Measurements from ENCODE around the gene GALT.

Gene GALT

DNA sequence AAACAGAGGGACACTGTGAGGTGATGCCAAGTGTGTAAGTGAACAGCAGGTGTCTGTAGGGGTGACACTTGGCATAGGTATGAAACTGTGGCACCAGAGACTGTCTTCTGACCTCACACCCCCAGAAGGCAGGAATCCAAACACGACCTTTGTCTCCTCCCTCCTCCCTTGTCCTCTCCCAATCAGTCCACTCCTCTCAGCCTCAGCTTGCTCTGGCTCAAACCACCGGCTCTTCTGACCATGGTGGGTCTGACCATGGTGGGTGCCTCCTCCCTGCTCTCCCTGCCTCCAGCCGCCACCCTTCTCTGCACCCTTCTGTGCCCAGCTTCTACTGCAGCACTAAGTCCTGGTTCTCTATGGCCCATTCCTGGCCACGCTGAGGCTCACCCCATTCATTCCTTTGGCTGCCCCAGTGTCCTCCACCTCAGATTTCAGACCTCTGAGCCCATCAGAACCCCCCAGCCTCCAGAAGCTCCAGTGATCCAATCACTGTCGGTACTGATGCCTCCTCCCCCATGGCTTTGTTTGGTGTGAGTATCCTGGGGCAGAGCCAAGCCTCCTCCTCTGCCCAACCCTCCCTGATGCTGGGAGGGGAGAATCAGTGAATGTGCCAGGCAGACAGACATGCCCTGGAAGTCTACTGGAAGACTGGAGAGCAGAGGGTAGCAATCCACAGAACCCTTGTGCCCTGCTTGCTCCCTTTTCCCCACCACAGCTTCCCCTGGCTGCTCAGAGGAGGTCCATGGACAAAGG is 15.9 kb upstream of the GALT start:
- TF ChIP-seq, protein P1, sequence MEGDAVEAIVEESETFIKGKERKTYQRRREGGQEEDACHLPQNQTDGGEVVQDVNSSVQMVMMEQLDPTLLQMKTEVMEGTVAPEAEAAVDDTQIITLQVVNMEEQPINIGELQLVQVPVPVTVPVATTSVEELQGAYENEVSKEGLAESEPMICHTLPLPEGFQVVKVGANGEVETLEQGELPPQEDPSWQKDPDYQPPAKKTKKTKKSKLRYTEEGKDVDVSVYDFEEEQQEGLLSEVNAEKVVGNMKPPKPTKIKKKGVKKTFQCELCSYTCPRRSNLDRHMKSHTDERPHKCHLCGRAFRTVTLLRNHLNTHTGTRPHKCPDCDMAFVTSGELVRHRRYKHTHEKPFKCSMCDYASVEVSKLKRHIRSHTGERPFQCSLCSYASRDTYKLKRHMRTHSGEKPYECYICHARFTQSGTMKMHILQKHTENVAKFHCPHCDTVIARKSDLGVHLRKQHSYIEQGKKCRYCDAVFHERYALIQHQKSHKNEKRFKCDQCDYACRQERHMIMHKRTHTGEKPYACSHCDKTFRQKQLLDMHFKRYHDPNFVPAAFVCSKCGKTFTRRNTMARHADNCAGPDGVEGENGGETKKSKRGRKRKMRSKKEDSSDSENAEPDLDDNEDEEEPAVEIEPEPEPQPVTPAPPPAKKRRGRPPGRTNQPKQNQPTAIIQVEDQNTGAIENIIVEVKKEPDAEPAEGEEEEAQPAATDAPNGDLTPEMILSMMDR (IDR thresholded peaks at IDR 0.05; ENCODE audit: low read depth, low read length) = no peak
- DNase-seq = no peak
- Histone ChIP-seq H3K4me1 (no peaks in the 10 kb centered on the region; the same call in 1 of the 2 replicates), H3K36me3 (peaks cover 7% of the 10 kb centered on the region), H3K9me3 (no peaks in the 10 kb centered on the region), H3K27me3 (peaks cover 45% of the 10 kb centered on the region), H3K4me3 (ENCODE audit: low read depth, low read length) (no peak overlapping the region)

DNA sequence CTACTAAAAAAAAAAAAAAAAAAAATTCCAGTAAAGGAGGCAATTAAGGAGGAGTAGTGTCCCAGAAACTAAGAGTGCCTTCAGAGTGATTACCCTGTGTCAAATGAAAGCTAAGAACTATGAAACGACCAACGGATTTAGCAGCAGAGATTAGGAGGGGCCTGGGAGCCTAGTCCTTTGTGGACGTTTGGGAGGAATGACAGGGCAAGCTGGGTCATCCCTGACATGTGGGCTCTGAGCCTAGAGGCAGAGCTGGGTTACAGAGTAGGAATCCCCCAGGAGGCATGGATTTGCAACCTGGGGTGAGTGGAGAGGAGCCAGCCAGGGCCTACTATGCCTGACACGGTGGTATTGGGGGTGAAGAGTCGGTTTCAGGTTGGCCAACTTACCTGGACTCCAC is 13.3 kb upstream of the GALT start:
- TF ChIP-seq, protein P1 (IDR thresholded peaks at IDR 0.05; ENCODE audit: low read depth, low read length) = no peak
- Histone ChIP-seq H3K36me3 (peaks cover 10% of the 10 kb centered on the region), H3K9me3 (no peaks in the 10 kb centered on the region), H3K4me1 (peaks cover 3% of the 10 kb centered on the region), H3K4me3 (ENCODE audit: low read depth, low read length) (no peak overlapping the region), H3K27me3 (peaks cover 25% of the 10 kb centered on the region)
- DNase-seq = no peak

DNA sequence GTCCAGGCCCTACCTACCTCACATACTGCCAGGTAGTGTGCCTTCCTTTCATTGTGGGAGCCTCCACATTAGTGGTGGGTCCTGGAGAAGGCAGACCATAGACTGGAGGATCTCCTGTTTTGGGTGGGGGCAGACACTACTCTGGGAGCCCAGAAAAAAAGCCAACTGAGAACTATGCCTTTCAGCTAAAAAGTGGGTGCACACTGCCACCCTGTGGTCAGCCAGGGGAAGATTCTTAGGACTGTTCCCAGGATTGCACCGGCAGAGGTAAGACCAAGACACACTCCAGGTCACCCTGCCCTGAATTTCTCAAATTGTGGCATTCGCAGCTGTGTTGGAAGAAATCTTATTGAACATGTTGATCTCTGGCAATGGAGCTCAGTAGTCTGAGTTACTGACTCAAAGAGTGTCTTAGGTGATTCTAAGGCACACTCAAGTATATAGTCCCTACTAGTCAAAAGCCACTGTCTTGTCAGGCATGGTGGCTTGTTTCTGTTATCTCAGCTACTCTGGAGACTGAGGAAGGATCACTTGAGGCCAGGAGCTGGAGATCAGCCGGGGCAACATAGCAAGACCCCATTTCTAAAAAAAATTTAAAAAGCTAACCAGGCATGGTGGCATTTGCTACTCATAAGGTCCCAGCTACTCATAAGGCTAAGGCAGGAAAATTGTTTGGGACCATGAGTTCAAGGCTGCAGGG is 12.5 kb upstream of the GALT start:
- Histone ChIP-seq H3K27me3 (peaks cover 16% of the 10 kb centered on the region), H3K4me3 (ENCODE audit: low read depth, low read length) (no peak overlapping the region), H3K4me1 (peaks cover 5% of the 10 kb centered on the region), H3K36me3 (peaks cover 10% of the 10 kb centered on the region), H3K9me3 (no peaks in the 10 kb centered on the region)
- DNase-seq = peak; percentile 76
- TF ChIP-seq, protein P1 (IDR thresholded peaks at IDR 0.05; ENCODE audit: low read depth, low read length) = peak; percentile 89

DNA sequence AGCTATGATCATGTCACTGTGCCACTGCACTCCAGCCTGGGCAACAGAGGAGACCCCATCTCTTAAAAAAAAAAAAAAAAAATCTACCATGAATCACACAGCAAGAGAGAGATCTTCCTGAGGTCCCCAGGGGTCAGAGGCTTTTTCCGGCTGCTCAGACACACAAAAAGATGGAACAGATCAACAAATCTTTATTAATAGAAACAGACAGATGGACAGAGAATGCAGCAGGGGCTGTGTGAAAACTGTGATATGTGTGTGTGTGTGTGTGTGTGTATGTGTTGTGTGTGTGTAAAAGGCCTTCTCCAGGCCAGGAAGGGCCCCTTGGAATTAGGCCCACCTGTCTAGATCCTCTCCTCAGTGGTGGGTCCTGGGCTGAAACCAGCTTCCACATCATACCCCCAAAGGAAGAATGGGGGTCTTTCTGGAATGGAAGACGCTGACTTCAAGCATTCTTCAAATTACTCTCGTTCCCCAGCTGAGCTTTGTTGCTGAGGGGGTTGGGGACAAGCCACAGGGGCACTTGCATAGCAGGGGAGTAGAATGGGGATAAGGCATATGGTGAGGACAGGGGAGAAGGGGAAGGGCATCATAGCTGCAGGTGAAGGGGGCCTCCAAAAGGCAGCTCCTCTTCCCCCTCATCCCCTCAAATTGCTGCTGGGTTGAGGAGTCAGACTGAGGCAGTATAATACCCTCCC is 11.8 kb upstream of the GALT start:
- DNase-seq = no peak
- H3K4me1 ChIP-seq = peaks cover 5% of the 10 kb centered on the region
- H3K27me3 ChIP-seq = peaks cover 9% of the 10 kb centered on the region
- no peaks in the 10 kb centered on the region for H3K9me3 ChIP-seq
- H3K36me3 ChIP-seq = peaks cover 10% of the 10 kb centered on the region
- no peak overlapping the region for H3K4me3 ChIP-seq (ENCODE audit: low read depth, low read length)
- TF ChIP-seq, protein P1 (IDR thresholded peaks at IDR 0.05; ENCODE audit: low read depth, low read length) = no peak

DNA sequence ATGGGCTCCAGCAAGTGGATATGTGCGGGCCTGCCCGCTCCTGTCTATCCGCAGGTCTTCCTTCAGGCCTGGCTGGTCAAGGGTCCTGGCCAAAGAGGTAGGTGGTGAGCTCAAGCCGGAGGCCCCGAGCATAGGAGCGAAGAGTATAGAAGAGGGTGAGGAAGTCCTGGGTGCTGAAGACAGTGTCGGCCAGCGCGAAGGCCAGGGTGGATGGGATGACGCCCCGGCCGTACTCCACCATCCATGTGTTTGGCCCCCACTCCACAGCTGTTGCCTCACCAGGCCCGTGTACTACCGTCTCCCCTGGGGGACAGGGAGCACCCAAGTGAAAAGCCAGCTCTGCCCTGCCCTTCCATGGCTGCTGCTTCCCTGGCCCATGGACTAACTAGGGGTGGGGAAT is 10.9 kb upstream of the GALT start:
- Histone ChIP-seq H3K27me3 (peaks cover under 1% of the 10 kb centered on the region), H3K4me1 (peaks cover 5% of the 10 kb centered on the region), H3K4me3 (ENCODE audit: low read depth, low read length) (peak overlapping the region; percentile 92), H3K9me3 (no peaks in the 10 kb centered on the region), H3K36me3 (peaks cover 10% of the 10 kb centered on the region)
- DNase-seq = no peak
- TF ChIP-seq, protein P1 (IDR thresholded peaks at IDR 0.05; ENCODE audit: low read depth, low read length) = no peak

Measured in BE2C (cell line).